GM21423 (cell line): ENCODE data around the gene ADAMTS16.

ENCODE experiments used
- ATAC-seq: cut with Tn5 transposase; IDR thresholded peaks from one replicate; pipeline ENCODE4 v1.9.1; 2021; ENCODE audit warnings: mild to moderate bottlenecking, moderate library complexity; ENCODE audit not compliant: unreplicated experiment

ADAMTS16 gene

GRCh38 chr5:5276951-5277517 is 136.9 kb downstream of the ADAMTS16 start:
- ATAC-seq = no peak

- ATAC-seq = no peak
Measured at GRCh38 chr5:5278201-5278814, 138.2 kb downstream of the ADAMTS16 start.

DNA sequence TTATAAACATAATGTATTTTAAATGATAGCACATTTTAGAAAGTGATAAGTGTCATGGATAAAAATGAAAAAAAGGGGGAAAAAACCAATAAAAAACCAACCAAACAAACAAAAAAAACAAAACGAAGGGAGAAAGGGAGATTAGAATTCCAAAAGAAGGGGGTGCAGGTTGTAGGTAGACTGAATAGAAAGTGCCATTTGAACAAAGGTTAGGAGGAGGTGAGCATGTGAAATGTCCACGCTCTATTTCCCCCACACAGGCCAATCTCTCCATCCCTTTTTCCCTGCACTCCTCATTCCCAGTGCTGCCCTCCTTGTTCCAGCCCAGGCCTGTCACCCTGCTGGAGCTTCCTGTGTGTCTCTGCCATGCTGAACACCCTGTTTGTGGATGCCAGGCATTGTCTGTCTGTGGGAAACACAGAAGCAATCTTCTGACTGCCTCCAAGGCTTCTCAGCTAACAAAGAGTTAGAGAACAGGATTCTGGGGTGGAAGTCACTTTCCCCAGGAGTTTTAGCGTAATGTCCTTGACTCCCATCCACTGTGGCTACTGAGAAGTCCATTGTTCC is 138.8 kb downstream of the ADAMTS16 start:
- no peak for ATAC-seq

DNA sequence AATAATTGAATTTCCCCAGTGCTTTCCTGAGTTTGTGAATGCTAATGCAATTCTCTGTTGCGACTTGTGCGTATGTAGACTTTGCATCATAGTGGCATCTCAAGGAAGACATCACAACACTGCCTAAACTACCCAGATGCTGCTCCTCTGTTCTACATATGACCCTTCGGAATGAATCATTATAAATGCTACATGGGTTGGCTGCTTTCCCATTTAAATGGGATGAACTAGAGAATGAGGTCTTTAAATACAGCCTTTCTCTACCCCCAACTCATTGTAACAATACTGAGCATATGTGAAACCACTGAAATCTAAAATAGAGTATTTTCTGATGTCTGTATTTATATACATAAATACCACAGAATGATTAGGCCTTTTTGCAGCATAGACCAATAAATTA is 145.8 kb downstream of the ADAMTS16 start:
- no peak for ATAC-seq

GRCh38 chr5:5287419-5287818 is 147.3 kb downstream of the ADAMTS16 start:
- no peak for ATAC-seq

DNA sequence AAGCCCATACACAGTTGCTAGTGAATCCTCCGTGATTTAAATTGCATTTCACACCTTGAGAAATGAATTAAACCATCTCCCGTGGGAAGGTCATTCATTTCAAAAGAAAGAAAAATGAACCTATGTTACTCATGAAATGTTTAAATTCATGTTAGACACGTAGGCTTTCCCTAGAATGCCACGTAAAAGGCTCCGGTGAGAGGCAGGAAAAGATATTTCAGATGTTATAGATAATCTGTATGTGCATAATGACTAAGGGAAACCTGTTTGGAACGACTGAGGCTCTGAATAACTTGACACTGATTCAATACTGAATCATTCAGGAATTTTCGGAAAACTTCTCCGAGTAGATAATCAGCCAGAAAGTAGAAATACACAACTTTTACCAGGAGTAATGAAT is 148.1 kb downstream of the ADAMTS16 start:
- no peak for ATAC-seq

DNA sequence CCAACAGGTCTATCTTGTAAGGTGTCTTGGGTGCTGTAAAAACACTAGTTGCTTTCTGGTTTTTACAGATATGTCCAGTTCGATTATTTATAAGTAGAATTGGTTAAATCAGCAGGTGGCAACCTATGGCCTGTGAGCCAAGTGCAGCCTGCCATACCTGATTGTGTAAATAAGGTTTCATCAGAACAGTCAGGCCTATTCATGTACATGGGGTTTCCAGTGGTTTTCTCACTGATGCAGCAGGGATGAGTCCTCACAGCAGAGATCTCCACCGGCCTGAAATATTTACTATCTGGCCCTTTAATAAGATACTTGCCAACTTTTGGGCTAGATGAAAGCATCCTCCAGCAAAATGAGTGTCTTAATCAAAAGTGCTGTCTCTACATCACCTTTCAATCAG is 149.4 kb downstream of the ADAMTS16 start:
- no peak for ATAC-seq

GRCh38 chr5:5290674-5291334 is 150.7 kb downstream of the ADAMTS16 start:
- ATAC-seq = no peak

GRCh38 chr5:5291357-5291756 is 151.2 kb downstream of the ADAMTS16 start:
- ATAC-seq = no peak

- ATAC-seq = no peak
Measured at GRCh38 chr5:5293029-5293428, 152.9 kb downstream of the ADAMTS16 start.

DNA sequence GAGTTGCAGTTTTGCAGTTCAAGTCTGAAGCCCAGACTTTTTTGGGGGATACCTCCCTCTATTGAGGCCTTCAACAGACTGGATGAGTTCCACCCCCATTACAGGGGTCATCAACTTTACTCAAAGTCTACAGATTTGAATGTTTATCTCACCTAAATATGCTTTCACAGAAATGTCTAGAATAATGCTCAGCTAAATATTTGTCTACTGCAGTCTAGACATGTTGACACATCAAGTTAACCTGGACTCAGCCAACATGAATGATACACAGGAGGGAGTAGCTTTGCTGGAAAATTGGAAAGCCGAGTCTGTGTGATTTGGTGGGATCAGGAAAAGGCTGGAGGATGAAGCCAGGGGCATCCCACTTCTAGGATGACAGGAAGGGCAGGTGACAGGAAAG is 154.3 kb downstream of the ADAMTS16 start:
- ATAC-seq = no peak

DNA sequence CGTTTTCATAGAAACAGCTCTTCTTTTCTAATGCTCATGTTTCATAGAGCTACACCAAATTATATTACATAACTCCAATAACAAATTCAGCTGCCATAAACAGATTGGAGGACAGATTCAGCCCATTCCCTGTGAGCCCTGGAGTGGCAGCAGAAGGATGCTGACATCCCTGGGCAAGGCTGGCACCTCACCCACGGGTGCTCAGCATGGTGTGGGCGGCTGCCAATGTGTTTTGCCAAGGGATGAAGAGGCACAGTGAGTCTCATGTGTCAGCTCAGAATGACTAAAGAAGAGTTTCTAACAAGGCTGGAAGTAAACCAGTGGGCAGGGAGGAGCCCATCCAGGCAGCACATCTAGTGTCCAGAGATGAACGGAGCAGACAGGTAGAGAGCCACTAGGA is 155.2 kb downstream of the ADAMTS16 start:
- no peak for ATAC-seq

DNA sequence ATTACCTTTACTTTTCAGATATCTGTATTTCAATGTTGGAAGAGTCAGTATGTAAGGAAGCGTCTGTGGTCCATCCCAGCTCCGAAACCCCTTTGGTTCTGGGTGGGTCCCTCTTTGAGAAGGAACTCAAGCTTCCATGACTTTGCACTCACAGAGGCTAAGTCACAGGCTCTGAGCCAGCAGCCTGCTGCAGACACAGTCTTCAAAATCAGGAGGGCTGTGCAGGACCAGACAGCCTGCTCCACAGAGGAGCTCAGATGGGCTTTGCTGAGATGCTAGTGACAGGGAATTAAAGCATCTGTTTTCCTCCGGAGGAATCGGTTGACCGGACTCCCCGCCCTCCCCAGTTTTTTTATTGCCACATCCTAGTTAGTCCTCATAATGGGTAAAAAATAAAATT is 155.9 kb downstream of the ADAMTS16 start:
- no peak for ATAC-seq

GRCh38 chr5:5297432-5298067 is 157.4 kb downstream of the ADAMTS16 start:
- no peak for ATAC-seq

- ATAC-seq = no peak
Measured at GRCh38 chr5:5298068-5298633, 158.0 kb downstream of the ADAMTS16 start.

DNA sequence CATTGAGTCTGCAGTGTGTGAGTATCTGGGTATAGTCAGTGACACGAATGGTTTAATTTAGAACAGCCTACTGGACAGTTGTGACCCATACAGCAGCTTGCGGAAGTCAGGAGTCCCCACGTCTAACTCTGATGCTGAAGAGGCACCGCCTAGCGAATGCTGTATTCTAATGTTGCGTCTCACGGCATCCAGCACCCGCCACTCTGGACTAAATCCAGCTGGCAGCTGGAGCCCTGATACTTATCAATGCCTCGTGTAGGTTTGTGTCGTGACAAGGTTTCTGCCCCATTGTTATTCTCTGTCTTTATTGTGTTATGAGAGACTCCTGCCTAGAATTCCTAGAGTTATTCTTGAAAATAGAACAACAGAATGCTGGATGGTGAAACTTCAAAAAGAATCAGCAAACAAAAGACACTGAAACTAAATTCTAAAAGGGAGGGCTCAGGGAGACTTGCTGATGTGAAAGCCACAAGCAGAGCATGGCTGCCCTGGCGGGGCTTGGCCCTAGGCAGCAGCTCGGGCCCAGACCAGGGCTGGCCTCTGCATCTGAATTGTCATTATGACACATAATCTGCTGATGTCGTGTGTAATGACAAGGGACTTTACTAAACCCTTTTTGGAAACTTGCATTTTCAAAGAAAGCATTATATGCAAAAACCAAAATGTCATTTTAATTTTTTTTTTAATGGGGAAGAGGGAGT is 158.9 kb downstream of the ADAMTS16 start:
- ATAC-seq = no peak

DNA sequence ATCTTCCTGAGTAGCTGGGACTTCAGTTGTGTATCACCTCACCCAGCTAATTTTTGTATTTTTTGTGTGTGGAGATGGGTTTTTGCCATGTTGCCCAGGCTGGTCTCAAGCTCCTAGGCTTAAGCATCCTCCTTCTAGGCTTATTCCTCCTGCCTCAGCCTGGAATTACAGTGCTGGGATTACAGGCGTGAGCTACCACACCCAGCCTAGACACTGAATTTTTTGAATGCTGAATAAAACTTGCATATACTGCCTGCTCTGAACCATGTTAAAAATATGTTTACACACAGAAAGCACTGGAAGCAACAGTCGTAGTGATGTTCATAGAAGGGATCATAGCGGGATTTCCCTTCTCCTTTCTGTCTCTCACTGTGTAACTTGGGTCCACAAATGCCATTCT is 161.0 kb downstream of the ADAMTS16 start:
- no peak for ATAC-seq

GRCh38 chr5:5302201-5302600 is 162.1 kb downstream of the ADAMTS16 start:
- no peak for ATAC-seq

- no peak for ATAC-seq
Measured at GRCh38 chr5:5303242-5303641, 163.1 kb downstream of the ADAMTS16 start.

DNA sequence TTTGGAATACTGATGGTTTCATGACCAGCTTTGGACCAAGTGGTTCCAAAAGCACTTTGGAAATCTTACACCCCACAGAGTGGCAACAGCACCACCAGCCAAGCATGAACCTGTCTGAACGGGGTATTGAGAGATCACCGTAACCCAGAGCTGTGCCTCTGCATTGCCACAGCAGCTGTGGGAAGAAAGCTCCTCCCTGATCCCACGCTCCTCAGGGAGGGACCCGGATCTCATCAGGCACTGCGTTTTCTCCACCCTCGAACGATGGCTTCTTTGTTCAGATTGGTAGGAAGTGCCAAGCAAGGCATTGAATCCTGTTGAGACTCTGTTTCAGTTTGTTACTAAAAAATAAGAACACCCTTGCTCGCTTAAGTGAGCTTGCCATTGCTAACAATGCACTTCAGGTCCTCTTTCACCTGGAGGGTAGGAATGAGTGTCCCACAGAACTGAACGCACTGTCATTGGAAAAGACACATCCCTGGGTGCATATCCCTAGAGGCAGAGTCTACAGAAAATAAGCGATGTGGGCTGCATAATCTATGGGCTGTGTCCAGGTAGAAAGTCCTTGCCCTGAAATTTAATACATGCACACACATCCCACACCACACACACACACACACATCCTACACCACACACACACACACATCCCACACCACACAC is 164.4 kb downstream of the ADAMTS16 start:
- no peak for ATAC-seq
